Measurements from ENCODE around the gene RBBP8.
"Not testable (repeated sequence)": the region's sequence is repeated elsewhere in the genome, so short reads cannot be mapped to it uniquely, and the experiment has no call there.

RBBP8 gene

DNA sequence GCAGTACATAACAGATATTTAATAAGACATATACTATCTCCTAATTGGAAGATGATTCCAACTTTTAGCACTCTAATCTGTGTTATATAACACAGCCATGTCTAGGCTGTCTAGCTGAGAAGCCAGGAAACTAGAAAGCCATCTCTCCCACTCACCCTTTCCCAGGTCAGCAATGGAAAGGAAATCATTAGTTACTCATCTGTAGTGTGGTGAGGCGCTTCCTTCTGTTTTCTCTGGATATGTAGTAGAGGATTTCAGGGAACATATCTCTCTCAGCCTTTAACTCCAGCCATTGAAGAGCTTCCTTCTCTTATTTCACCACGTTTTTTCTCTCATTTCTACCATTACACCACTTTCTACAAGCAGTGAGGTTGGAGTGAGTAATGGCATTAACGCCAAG is 19.4 kb downstream of the RBBP8 start:
- H3K4me1 ChIP-seq (ENCODE audit: low read depth, poor library complexity, severe bottlenecking), result peaks cover 11% of the 10 kb centered on the region
- no peak overlapping the region for H3K4me3 ChIP-seq (IDR thresholded peaks at IDR 0.05; ENCODE audit: insufficient read depth, low read depth, low read length)
- H3K36me3 ChIP-seq (ENCODE audit: insufficient read depth), result peaks cover 10% of the 10 kb centered on the region; the same call in 1 of the 2 replicates
- H3K9ac ChIP-seq, result no peak overlapping the region
- H3K4me2 ChIP-seq, result no peak overlapping the region
- H4K20me1 ChIP-seq (ENCODE audit: insufficient read depth), result 0 out of 2 replicates have a peak, but pooled peaks cover 5% of the 10 kb centered on the region
- H3K79me2 ChIP-seq (ENCODE audit: insufficient read depth, low read depth), result 0 out of 2 replicates have a peak, but pooled peaks cover under 1% of the 10 kb centered on the region
- no peaks in the 10 kb centered on the region for H3K27me3 ChIP-seq (ENCODE audit: insufficient read depth, low read depth)
- H3K27ac ChIP-seq, result no peak overlapping the region
- TF ChIP-seq, protein P1, sequence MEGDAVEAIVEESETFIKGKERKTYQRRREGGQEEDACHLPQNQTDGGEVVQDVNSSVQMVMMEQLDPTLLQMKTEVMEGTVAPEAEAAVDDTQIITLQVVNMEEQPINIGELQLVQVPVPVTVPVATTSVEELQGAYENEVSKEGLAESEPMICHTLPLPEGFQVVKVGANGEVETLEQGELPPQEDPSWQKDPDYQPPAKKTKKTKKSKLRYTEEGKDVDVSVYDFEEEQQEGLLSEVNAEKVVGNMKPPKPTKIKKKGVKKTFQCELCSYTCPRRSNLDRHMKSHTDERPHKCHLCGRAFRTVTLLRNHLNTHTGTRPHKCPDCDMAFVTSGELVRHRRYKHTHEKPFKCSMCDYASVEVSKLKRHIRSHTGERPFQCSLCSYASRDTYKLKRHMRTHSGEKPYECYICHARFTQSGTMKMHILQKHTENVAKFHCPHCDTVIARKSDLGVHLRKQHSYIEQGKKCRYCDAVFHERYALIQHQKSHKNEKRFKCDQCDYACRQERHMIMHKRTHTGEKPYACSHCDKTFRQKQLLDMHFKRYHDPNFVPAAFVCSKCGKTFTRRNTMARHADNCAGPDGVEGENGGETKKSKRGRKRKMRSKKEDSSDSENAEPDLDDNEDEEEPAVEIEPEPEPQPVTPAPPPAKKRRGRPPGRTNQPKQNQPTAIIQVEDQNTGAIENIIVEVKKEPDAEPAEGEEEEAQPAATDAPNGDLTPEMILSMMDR (conservative IDR thresholded peaks at IDR 0.05; ENCODE audit: low read depth, low read length), result no peak
- no peak overlapping the region for H2AFZ ChIP-seq (ENCODE audit: low read depth)

GRCh38 chr18:22953982-22954381 is 20.9 kb downstream of the RBBP8 start:
- H3K4me1 ChIP-seq (ENCODE audit: low read depth, poor library complexity, severe bottlenecking), result peaks cover 17% of the 10 kb centered on the region
- H2AFZ ChIP-seq (ENCODE audit: low read depth); H3K36me3 ChIP-seq (ENCODE audit: insufficient read depth); H3K4me2 ChIP-seq; H3K9ac ChIP-seq; H4K20me1 ChIP-seq (ENCODE audit: insufficient read depth); H3K4me3 ChIP-seq (IDR thresholded peaks at IDR 0.05; ENCODE audit: insufficient read depth, low read depth, low read length); H3K27ac ChIP-seq; H3K27me3 ChIP-seq (ENCODE audit: insufficient read depth, low read depth): not testable (repeated sequence)
- H3K79me2 ChIP-seq (ENCODE audit: insufficient read depth, low read depth), result peaks cover 10% of the 10 kb centered on the region; the same call in 1 of the 2 replicates

- H3K27ac ChIP-seq, result no peak overlapping the region
- no peaks in the 10 kb centered on the region for H3K27me3 ChIP-seq (ENCODE audit: insufficient read depth, low read depth)
- H3K4me1 ChIP-seq (ENCODE audit: low read depth, poor library complexity, severe bottlenecking), result peaks cover 23% of the 10 kb centered on the region
- H3K4me3 ChIP-seq (IDR thresholded peaks at IDR 0.05; ENCODE audit: insufficient read depth, low read depth, low read length), result no peak overlapping the region
- no peak overlapping the region for H2AFZ ChIP-seq (ENCODE audit: low read depth)
- TF ChIP-seq, protein P1 (conservative IDR thresholded peaks at IDR 0.05; ENCODE audit: low read depth, low read length), result no peak
- peaks cover 10% of the 10 kb centered on the region; the same call in 1 of the 2 replicates for H3K79me2 ChIP-seq (ENCODE audit: insufficient read depth, low read depth)
- H4K20me1 ChIP-seq (ENCODE audit: insufficient read depth), result peaks cover 5% of the 10 kb centered on the region; the same call in 1 of the 2 replicates
- H3K9ac ChIP-seq, result no peak overlapping the region
- H3K36me3 ChIP-seq (ENCODE audit: insufficient read depth), result no peaks in the 10 kb centered on the region; the same call in 1 of the 2 replicates
- H3K4me2 ChIP-seq, result no peak overlapping the region
Measured at GRCh38 chr18:22956226-22956625, 23.1 kb downstream of the RBBP8 start.

DNA sequence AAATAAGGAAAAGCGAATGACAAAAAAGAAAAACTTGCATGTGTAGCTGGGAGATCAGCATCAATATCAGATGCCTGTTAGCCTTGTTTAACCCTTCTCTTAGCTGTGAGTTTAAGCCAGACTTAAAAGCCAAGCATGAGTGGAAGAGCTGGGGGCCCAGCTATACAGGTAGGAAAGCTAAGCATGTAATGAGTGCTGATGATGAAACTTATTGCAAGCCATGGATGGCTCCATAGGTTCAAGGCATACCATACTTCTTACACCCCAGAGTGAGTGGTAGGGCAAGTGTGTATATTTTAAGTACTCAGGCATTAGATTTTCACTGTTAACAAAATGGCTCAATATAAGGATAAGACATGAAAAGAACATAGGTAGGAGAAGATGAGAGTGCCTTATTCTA is 28.0 kb downstream of the RBBP8 start:
- Histone ChIP-seq H3K79me2 (ENCODE audit: insufficient read depth, low read depth) (peaks cover 24% of the 10 kb centered on the region; the same call in 1 of the 2 replicates), H3K27ac (no peak overlapping the region)

GRCh38 chr18:22962004-22962403 is 28.9 kb downstream of the RBBP8 start:
- Histone ChIP-seq H3K27me3 (ENCODE audit: insufficient read depth, low read depth) (no peaks in the 10 kb centered on the region), H2AFZ (ENCODE audit: low read depth) (no peak overlapping the region), H3K79me2 (ENCODE audit: insufficient read depth, low read depth) (peaks cover 28% of the 10 kb centered on the region; the same call in 1 of the 2 replicates), H3K4me2 (no peak overlapping the region), H3K4me1 (ENCODE audit: low read depth, poor library complexity, severe bottlenecking) (peaks cover 41% of the 10 kb centered on the region), H3K9ac (no peak overlapping the region), H3K4me3 (IDR thresholded peaks at IDR 0.05; ENCODE audit: insufficient read depth, low read depth, low read length) (no peak overlapping the region), H3K27ac (no peak overlapping the region), H3K36me3 (ENCODE audit: insufficient read depth) (no peaks in the 10 kb centered on the region; the same call in 1 of the 2 replicates), H4K20me1 (ENCODE audit: insufficient read depth) (peaks cover 5% of the 10 kb centered on the region; the same call in 1 of the 2 replicates)
- TF ChIP-seq, protein P1 (conservative IDR thresholded peaks at IDR 0.05; ENCODE audit: low read depth, low read length), result no peak

More for the DNA sequence above, 28.0 kb downstream of the RBBP8 start:
- H3K9ac ChIP-seq, result no peak overlapping the region
- no peak overlapping the region for H3K4me3 ChIP-seq (IDR thresholded peaks at IDR 0.05; ENCODE audit: insufficient read depth, low read depth, low read length)
- H3K4me1 ChIP-seq (ENCODE audit: low read depth, poor library complexity, severe bottlenecking), result peaks cover 47% of the 10 kb centered on the region
- no peaks in the 10 kb centered on the region; the same call in 1 of the 2 replicates for H3K36me3 ChIP-seq (ENCODE audit: insufficient read depth)
- no peak overlapping the region for H2AFZ ChIP-seq (ENCODE audit: low read depth)
- no peak overlapping the region for H3K4me2 ChIP-seq
- H4K20me1 ChIP-seq (ENCODE audit: insufficient read depth), result peaks cover 5% of the 10 kb centered on the region; the same call in 1 of the 2 replicates
- TF ChIP-seq, protein P1 (conservative IDR thresholded peaks at IDR 0.05; ENCODE audit: low read depth, low read length), result no peak
- H3K27me3 ChIP-seq (ENCODE audit: insufficient read depth, low read depth), result no peaks in the 10 kb centered on the region

Data from KMS-11 (cell line).